WTC11 (cell line): Measurements from ENCODE around the gene ZNF689. TPM values are rescaled to one million over a fixed set of nuclear protein-coding genes. Genes with fewer than 3 reads are reported as not detected.

Experiments
- ATAC-seq: fragments of 200-7000 bp; cut with Tn5 transposase; 2 replicates; pipeline ENCODE4 v1.10.0; 2021; ENCODE audit warnings: mild to moderate bottlenecking, moderate library complexity
- CTCF ChIA-PET: fragments of 300-600 bp; sonication (Branson Sonifier 250); formaldehyde crosslinking; loops from one replicate; lab custom pipeline; 2021; ENCODE audit warnings: antibody characterized with exemption; lab: Charles Lee
- POLR2A ChIA-PET: fragments of 350-600 bp; sonication (Branson Sonifier 250); formaldehyde crosslinking; loops from one replicate; lab custom pipeline; 2021; ENCODE audit warnings: antibody characterized with exemption; lab: Charles Lee
- DNase-seq: peaks from one replicate; pipeline ENCODE4 v3.0.0; 2021; ENCODE audit warnings: low spot score
- H3K27ac Mint-ChIP-seq: 2 replicates; pipeline ENCODE4 v1.8.0; 2021; ENCODE audit warnings: mixed read lengths
- H3K27me3 Mint-ChIP-seq: 2 replicates; pipeline ENCODE4 v1.8.0; 2021; ENCODE audit warnings: low read depth, mild to moderate bottlenecking, moderate library complexity, mixed read lengths
- H3K36me3 Mint-ChIP-seq: 2 replicates; pipeline ENCODE4 v1.8.0; 2021; ENCODE audit warnings: mixed read lengths
- H3K4me1 Mint-ChIP-seq: 2 replicates; pipeline ENCODE4 v1.8.0; 2022; ENCODE audit warnings: mixed read lengths
- H3K4me3 Mint-ChIP-seq: 2 replicates; pipeline ENCODE4 v1.8.0; 2021; ENCODE audit warnings: mild to moderate bottlenecking, moderate library complexity, mixed read lengths
- H3K9me3 Mint-ChIP-seq: 2 replicates; pipeline ENCODE4 v1.8.0; 2021; ENCODE audit warnings: mixed read lengths
- AFF4 ChIP-seq: sonication (generic); formaldehyde crosslinking; IDR thresholded peaks from 2 replicates; pipeline ENCODE4 v1.8.1; 2023; ENCODE audit warnings: mild to moderate bottlenecking, missing genetic modification reagents, borderline replicate concordance
- AR ChIP-seq: fragments of 250-450 bp; sonication (Bioruptor Pico); IDR thresholded peaks from 2 replicates; pipeline ENCODE4 v1.9.0; 2021; ENCODE audit warnings: mild to moderate bottlenecking
- CTCF ChIP-seq: fragments of 200-600 bp; IDR thresholded peaks from 2 replicates; pipeline ENCODE4 v1.8.0; 2022; ENCODE audit warnings: antibody characterized with exemption
- E2F4 ChIP-seq: sonication (generic); formaldehyde crosslinking; IDR thresholded peaks from 2 replicates; pipeline ENCODE4 v1.8.1; 2022; ENCODE audit warnings: low read depth, mild to moderate bottlenecking, moderate library complexity, missing genetic modification reagents, borderline replicate concordance
- EMX1 ChIP-seq: fragments of 250-450 bp; sonication (Bioruptor Pico); IDR thresholded peaks from 2 replicates; pipeline ENCODE4 v1.8.0; 2021; ENCODE audit warnings: mild to moderate bottlenecking
- KAT7 ChIP-seq: sonication (generic); formaldehyde crosslinking; IDR thresholded peaks from 2 replicates; pipeline ENCODE4 v1.8.1; 2023; ENCODE audit warnings: missing genetic modification reagents, mild to moderate bottlenecking, borderline replicate concordance
- MLX ChIP-seq: sonication (generic); formaldehyde crosslinking; IDR thresholded peaks from 2 replicates; pipeline ENCODE4 v1.8.1; 2023; ENCODE audit warnings: mild to moderate bottlenecking, missing genetic modification reagents, moderate library complexity
- MXD4 ChIP-seq: fragments of 250-450 bp; sonication (Bioruptor Pico); IDR thresholded peaks from 2 replicates; pipeline ENCODE4 v1.8.0; 2021; ENCODE audit warnings: mild to moderate bottlenecking, moderate library complexity, borderline replicate concordance
- MYBL2 ChIP-seq: sonication (generic); formaldehyde crosslinking; IDR thresholded peaks from 2 replicates; pipeline ENCODE4 v1.8.1; 2023; ENCODE audit warnings: mild to moderate bottlenecking, moderate library complexity, missing genetic modification reagents
- NFATC4 ChIP-seq: fragments of 250-450 bp; sonication (Bioruptor Pico); IDR thresholded peaks from 2 replicates; pipeline ENCODE4 v1.9.0; 2021; ENCODE audit warnings: mild to moderate bottlenecking
- TEAD4 ChIP-seq: sonication (generic); formaldehyde crosslinking; IDR thresholded peaks from 2 replicates; pipeline ENCODE4 v1.8.0; 2022; ENCODE audit warnings: mild to moderate bottlenecking, missing genetic modification reagents
- ZBTB43 ChIP-seq: sonication (generic); formaldehyde crosslinking; IDR thresholded peaks from 2 replicates; pipeline ENCODE4 v1.8.1; 2023; ENCODE audit warnings: mild to moderate bottlenecking, missing genetic modification reagents
- ZNF121 ChIP-seq: sonication (generic); formaldehyde crosslinking; IDR thresholded peaks from 2 replicates; pipeline ENCODE4 v1.8.0; 2023; ENCODE audit warnings: missing genetic modification reagents
- ZSCAN18 ChIP-seq: fragments of 250-450 bp; sonication (Bioruptor Pico); IDR thresholded peaks from 2 replicates; pipeline ENCODE4 v2.1.2; 2022; ENCODE audit warnings: mild to moderate bottlenecking, moderate library complexity
- total RNA-seq: library from RNA; stranded (reverse); gene quantifications from 3 replicates; pipeline ENCODE4 v1.2.3, GENCODE V29; 2021

The ZNF689 gene
- total RNA-seq, 1 experiment from 2014 or later, result 13.2 TPM

- no peaks in the 10 kb centered on the region for H3K27me3 Mint-ChIP-seq
- CTCF ChIA-PET, result interaction anchor here (0.8 to 4.7 kb wide), 3 partner anchors 11 to 187 kb away, joined by 3 to 41 read pairs (median 4); partner anchors contain the start of gene DCTPP1
- POLR2A ChIA-PET, result no interaction called here
- no peaks in the 10 kb centered on the region for H3K4me1 Mint-ChIP-seq
- DNase-seq (no peak), ATAC-seq (no peak; the same call in 1 of the 2 replicates)
- TF ChIP-seq CTCF (no peak), MXD4 (CRISPR knock-in tag) (no peak), KAT7 (CRISPR knock-in tag) (no peak), AR (CRISPR knock-in tag) (no peak), AFF4 (no peak), ZSCAN18 (CRISPR knock-in tag) (no peak)
- H3K4me3 Mint-ChIP-seq, result no peak overlapping the region
- H3K36me3 Mint-ChIP-seq, result peaks cover 33% of the 10 kb centered on the region
- H3K9me3 Mint-ChIP-seq, result no peaks in the 10 kb centered on the region
- H3K27ac Mint-ChIP-seq, result 0 out of 2 replicates have a peak overlapping the region, but pooled peaks have one; percentile 71
Measured at GRCh38 chr16:30604316-30604947, 5.8 kb downstream of the ZNF689 start.

- no peak for ATAC-seq
- no peaks in the 10 kb centered on the region for H3K9me3 Mint-ChIP-seq
- H3K36me3 Mint-ChIP-seq, result peaks cover 33% of the 10 kb centered on the region
- no peaks in the 10 kb centered on the region for H3K27me3 Mint-ChIP-seq
- H3K27ac Mint-ChIP-seq, result no peak overlapping the region
- H3K4me3 Mint-ChIP-seq, result no peak overlapping the region
- ChIA-PET CTCF (interaction anchor here (0.8 to 4.7 kb wide), 3 partner anchors 12 to 186 kb away, joined by 3 to 41 read pairs (median 4); partner anchors contain the start of gene DCTPP1), POLR2A (no interaction called here)
- no peak for DNase-seq
- H3K4me1 Mint-ChIP-seq, result no peaks in the 10 kb centered on the region
- TF ChIP-seq TEAD4 (no peak), KAT7 (CRISPR knock-in tag) (no peak)
Measured at GRCh38 chr16:30603945-30604315, 6.3 kb downstream of the ZNF689 start.

GRCh38 chr16:30602616-30603277 is 7.4 kb downstream of the ZNF689 start:
- Mint-ChIP-seq H3K4me3 (no peak overlapping the region), H3K4me1 (no peaks in the 10 kb centered on the region), H3K27me3 (no peaks in the 10 kb centered on the region), H3K9me3 (no peaks in the 10 kb centered on the region), H3K36me3 (peaks cover 32% of the 10 kb centered on the region), H3K27ac (peak overlapping the region; percentile 57; the same call in 1 of the 2 replicates)
- no peak for DNase-seq
- no peak for ATAC-seq
- CTCF ChIA-PET, result interaction anchor here (1.3 to 4.7 kb wide), 4 partner anchors 13 to 185 kb away, joined by 3 to 41 read pairs (median 6); partner anchors contain the start of gene DCTPP1
- POLR2A ChIA-PET, result interaction anchor here (0.7 to 1.4 kb wide), 2 partner anchors 7 to 17 kb away, joined by 3 to 4 read pairs; partner anchors contain the start of gene ZNF689
- no peak for TF ChIP-seq MLX (CRISPR knock-in tag)
- TF ChIP-seq MYBL2 (CRISPR knock-in tag), result no peak
- no peak for TF ChIP-seq E2F4 (CRISPR knock-in tag)
- TF ChIP-seq ZNF121 (CRISPR knock-in tag), result no peak
- no peak for TF ChIP-seq ZBTB43 (CRISPR knock-in tag)
- TF ChIP-seq EMX1 (CRISPR knock-in tag), result no peak
- TF ChIP-seq NFATC4 (CRISPR knock-in tag), result no peak
